Hepatocyte (in vitro differentiated cells): Measurements from ENCODE around the gene UHRF1. TPM values are rescaled to one million over a fixed set of nuclear protein-coding genes. Genes with fewer than 3 reads are reported as not detected.
A peak's percentile ranks its signal among the peaks of the same experiment; 100 is the strongest.

Source experiments
- DNase-seq: peaks from one replicate; pipeline ENCODE4 v3.0.0-alpha.2; 2016; ENCODE audit warnings: low spot score
- H2AFZ ChIP-seq: fragments of 200-600 bp; sonication (generic); 2 replicates; pipeline ENCODE4 v1.6.0; 2016; ENCODE audit warnings: antibody characterized with exemption, mild to moderate bottlenecking
- H3K27ac ChIP-seq: fragments of 200-600 bp; sonication (generic); 2 replicates; pipeline ENCODE4 v1.5.1; 2016; ENCODE audit warnings: mild to moderate bottlenecking
- H3K27me3 ChIP-seq: fragments of 200-600 bp; sonication (generic); 2 replicates; pipeline ENCODE4 v1.6.1; 2016
- H3K36me3 ChIP-seq: fragments of 200-600 bp; sonication (generic); replicated peaks from 2 replicates; pipeline ENCODE4 v1.5.1; 2016; ENCODE audit warnings: low read depth; ENCODE audit not compliant: insufficient read depth
- H3K4me1 ChIP-seq: fragments of 200-600 bp; sonication (generic); 2 replicates; pipeline ENCODE4 v1.5.1; 2016; ENCODE audit warnings: mild to moderate bottlenecking, moderate library complexity; ENCODE audit not compliant: insufficient read depth
- H3K4me2 ChIP-seq: fragments of 200-600 bp; sonication (generic); 2 replicates; pipeline ENCODE4 v1.6.0; 2016
- H3K4me3 ChIP-seq: fragments of 200-600 bp; sonication (generic); 2 replicates; pipeline ENCODE4 v1.5.1; 2016; ENCODE audit warnings: mild to moderate bottlenecking
- H3K79me2 ChIP-seq: fragments of 200-600 bp; sonication (generic); 2 replicates; pipeline ENCODE4 v1.6.0; 2017; ENCODE audit warnings: mild to moderate bottlenecking
- H3K9me2 ChIP-seq: fragments of 200-600 bp; sonication (generic); replicated peaks from 2 replicates; pipeline ENCODE4 v1.6.0; 2017; ENCODE audit warnings: mild to moderate bottlenecking; ENCODE audit not compliant: insufficient read depth
- H3K9me3 ChIP-seq: fragments of 200-600 bp; sonication (generic); 2 replicates; pipeline ENCODE4 v1.5.1; 2016; ENCODE audit warnings: low read depth, mild to moderate bottlenecking
- H4K20me1 ChIP-seq: fragments of 200-600 bp; sonication (generic); 2 replicates; pipeline ENCODE4 v1.6.0; 2016; ENCODE audit warnings: mild to moderate bottlenecking; ENCODE audit not compliant: insufficient read depth, poor library complexity, severe bottlenecking
- CTCF ChIP-seq: fragments of 200-600 bp; sonication (generic); IDR thresholded peaks from 2 replicates; pipeline ENCODE4 v1.5.1; 2016; ENCODE audit warnings: antibody characterized with exemption, mild to moderate bottlenecking; ENCODE audit not compliant: poor library complexity
- EZH2 ChIP-seq: fragments of 200-600 bp; sonication (generic); IDR thresholded peaks from 2 replicates; pipeline ENCODE4 v1.6.1; 2016; ENCODE audit warnings: antibody characterized with exemption, mild to moderate bottlenecking, borderline replicate concordance
- EZH2phosphoT487 ChIP-seq: fragments of 200-600 bp; sonication (generic); IDR thresholded peaks from one replicate; pipeline ENCODE4 v1.6.1; 2018; ENCODE audit warnings: antibody characterized with exemption, mild to moderate bottlenecking, low read depth, moderate library complexity; ENCODE audit not compliant: unreplicated experiment, severe bottlenecking
- WGBS: methylation state at CpG from one replicate; pipeline ENCODE4 v1.1.6; 2016; ENCODE audit warnings: low lambda C conversion rate; ENCODE audit errors: missing lambda C conversion rate; 5-methylcytosine and 5-hydroxymethylcytosine counted together
- polyA plus RNA-seq: library from polyadenylated mRNA; unstranded; fragments of >200 nt; fragmentation: Nextera tagmentation; extraction: Ambion mirVana; gene quantifications from 2 replicates; pipeline ENCODE4 v1.2.1, GENCODE V29; 2016
- total RNA-seq: library from RNA; depleted of rRNA; stranded (reverse); fragments of >200 nt; gene quantifications from 2 replicates; pipeline ENCODE4 v1.2.3, GENCODE V29; 2014

UHRF1 gene
- total and polyA plus RNA-seq, 2 experiments from 2014 or later, result 9.9 to 11.5 TPM

- no peak overlapping the region for H3K4me2 ChIP-seq
- H3K27me3 ChIP-seq, result no peaks in the 10 kb centered on the region
- TF ChIP-seq CTCF, result no peak
- TF ChIP-seq EZH2phosphoT487, result no peak
- no peak for TF ChIP-seq EZH2
- H3K27ac ChIP-seq, result no peak overlapping the region
- peaks cover 46% of the 10 kb centered on the region for H3K79me2 ChIP-seq
- no peaks in the 10 kb centered on the region for H3K9me3 ChIP-seq
- no peaks in the 10 kb centered on the region for H4K20me1 ChIP-seq
- no peak overlapping the region for H3K4me3 ChIP-seq
- peaks cover 20% of the 10 kb centered on the region for H3K4me1 ChIP-seq
- H3K36me3 ChIP-seq, result no peaks in the 10 kb centered on the region
- H3K9me2 ChIP-seq, result no peaks in the 10 kb centered on the region
- DNase-seq, result no peak
- 92% methylated on average over 24 of the region's 24 CpGs for WGBS
- no peak overlapping the region for H2AFZ ChIP-seq
These were observed 4.9 kb downstream of the UHRF1 start for GRCh38 chr19:4913996-4914735.

- no peak overlapping the region for H3K4me2 ChIP-seq
- peak overlapping the region; percentile 72 for H3K27ac ChIP-seq
- TF ChIP-seq EZH2 (no peak), CTCF (no peak)
- no peaks in the 10 kb centered on the region for H3K9me2 ChIP-seq
- no peak overlapping the region for H3K4me3 ChIP-seq
- WGBS, result 74% methylated on average over 23 of the region's 23 CpGs
- peak; percentile 85 for DNase-seq
- peaks cover 50% of the 10 kb centered on the region for H3K79me2 ChIP-seq
- no peaks in the 10 kb centered on the region for H3K9me3 ChIP-seq
- no peaks in the 10 kb centered on the region for H4K20me1 ChIP-seq
- no peaks in the 10 kb centered on the region for H3K27me3 ChIP-seq
- H3K4me1 ChIP-seq, result peaks cover 20% of the 10 kb centered on the region
- H2AFZ ChIP-seq, result no peak overlapping the region
- no peaks in the 10 kb centered on the region for H3K36me3 ChIP-seq
These were observed 5.6 kb downstream of the UHRF1 start for GRCh38 chr19:4914736-4915501.

GRCh38 chr19:4916292-4917082 is 7.2 kb downstream of the UHRF1 start:
- 96% methylated on average over 38 of the region's 41 CpGs for WGBS
- no peak overlapping the region for H3K4me2 ChIP-seq
- no peaks in the 10 kb centered on the region for H3K36me3 ChIP-seq
- no peak overlapping the region for H3K4me3 ChIP-seq
- H3K79me2 ChIP-seq, result peaks cover 54% of the 10 kb centered on the region
- no peaks in the 10 kb centered on the region for H3K27me3 ChIP-seq
- H3K9me3 ChIP-seq, result no peaks in the 10 kb centered on the region
- TF ChIP-seq CTCF, result no peak
- no peak for TF ChIP-seq EZH2phosphoT487
- TF ChIP-seq EZH2, result no peak
- no peaks in the 10 kb centered on the region for H3K9me2 ChIP-seq
- no peaks in the 10 kb centered on the region for H4K20me1 ChIP-seq
- DNase-seq, result no peak
- H2AFZ ChIP-seq, result no peak overlapping the region
- peaks cover 9% of the 10 kb centered on the region for H3K4me1 ChIP-seq
- peak overlapping the region; percentile 43 for H3K27ac ChIP-seq
